Measurements from ENCODE around the gene SGMS1.
A peak's percentile ranks its signal among the peaks of the same experiment; 100 is the strongest.

SGMS1 gene

DNA sequence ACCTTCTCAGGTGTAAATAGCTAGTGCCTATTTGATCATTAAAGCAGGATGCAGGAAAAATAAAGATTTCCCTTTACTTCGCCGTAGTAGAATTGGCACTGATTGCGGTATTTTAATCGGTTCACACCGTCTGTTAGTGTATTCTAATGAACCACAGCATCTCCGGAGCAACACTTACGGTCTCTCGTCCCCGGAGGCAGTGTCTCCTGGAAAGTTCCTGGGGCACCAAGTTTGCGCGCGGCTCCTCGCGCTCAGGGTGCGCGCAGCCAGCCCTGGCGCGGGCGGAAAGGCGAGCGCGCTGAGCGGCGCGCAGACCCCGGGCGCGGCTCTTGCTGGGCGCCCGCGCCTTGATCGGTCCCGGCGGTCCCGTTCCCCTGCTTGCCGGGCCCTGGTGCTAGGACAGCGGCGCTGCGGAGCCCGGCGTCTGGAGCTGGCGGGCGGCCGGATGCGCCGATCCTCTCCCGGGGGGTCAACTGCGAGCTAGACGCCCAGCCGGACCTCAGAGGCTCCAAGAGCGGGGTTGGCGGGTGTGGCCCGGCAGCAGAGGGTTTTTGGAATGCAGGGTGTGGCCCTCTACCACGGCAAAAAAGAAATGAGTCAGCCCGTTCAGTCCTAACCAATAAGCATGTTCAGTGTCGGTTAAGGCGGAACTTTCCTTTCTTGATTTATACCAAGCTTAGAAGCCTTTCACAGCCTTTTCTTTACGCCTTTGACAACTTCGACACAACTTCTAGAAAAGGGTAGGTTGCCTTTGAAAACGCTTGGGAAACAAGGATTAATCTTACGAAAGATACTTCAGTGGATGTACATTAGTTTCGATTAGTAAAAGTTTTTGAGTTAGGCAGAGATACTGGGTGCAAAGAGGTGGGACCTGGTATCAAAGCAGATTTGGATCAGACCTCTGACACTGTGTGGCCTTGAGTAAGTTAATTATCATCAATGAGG is 205.6 kb downstream of the SGMS1 start:
- Mint-ChIP-seq H3K27ac (peak overlapping the region; percentile 89), H3K9me3 (no peaks in the 10 kb centered on the region), H3K4me1 (ENCODE audit: low read depth) (peaks cover 47% of the 10 kb centered on the region), H3K36me3 (ENCODE audit: low read depth) (peaks cover 2% of the 10 kb centered on the region), H3K27me3 (ENCODE audit: low read depth) (no peaks in the 10 kb centered on the region), H3K4me3 (peak overlapping the region; percentile 90)

DNA sequence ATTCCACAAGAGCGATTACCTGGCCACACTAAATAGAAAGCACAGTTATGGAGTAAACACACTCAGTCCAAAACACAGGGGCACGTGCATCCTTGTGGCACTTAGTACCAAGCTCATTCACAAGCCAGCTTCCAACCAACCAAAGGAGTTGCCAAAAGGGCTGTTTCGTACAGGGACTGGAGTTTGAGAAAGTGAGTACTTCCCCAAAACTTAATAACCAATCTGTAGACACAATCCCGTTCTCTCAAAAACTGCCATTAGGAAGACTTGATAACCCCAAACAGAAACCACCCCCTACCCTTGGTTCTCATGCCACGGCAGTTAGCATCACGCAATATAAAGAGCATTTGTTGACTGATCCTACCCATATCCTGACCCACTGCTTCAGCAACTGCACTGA is 206.3 kb downstream of the SGMS1 start:
- Mint-ChIP-seq H3K27ac (peak overlapping the region; percentile 76), H3K27me3 (ENCODE audit: low read depth) (no peaks in the 10 kb centered on the region), H3K4me1 (ENCODE audit: low read depth) (peaks cover 49% of the 10 kb centered on the region), H3K9me3 (no peaks in the 10 kb centered on the region), H3K4me3 (peak overlapping the region; percentile 90), H3K36me3 (ENCODE audit: low read depth) (peaks cover 2% of the 10 kb centered on the region)

DNA sequence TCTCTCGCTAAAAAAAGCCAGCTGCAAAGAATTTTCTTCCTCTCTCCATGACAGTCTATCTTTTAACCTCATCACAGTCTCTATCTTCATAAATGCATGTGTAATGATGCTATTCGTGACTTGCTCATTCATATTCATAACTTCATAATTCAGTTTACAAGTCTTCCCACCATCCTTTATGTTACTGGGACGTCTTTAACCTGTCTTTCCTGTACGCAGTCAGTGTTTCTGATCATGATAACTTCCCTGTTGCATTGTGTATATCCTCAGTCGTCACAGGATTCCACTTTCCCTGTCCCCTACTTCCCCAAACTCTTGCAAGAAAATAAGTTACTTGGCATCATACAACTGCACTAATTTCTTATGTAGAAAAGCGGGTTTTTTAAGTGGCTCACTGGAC is 206.9 kb downstream of the SGMS1 start:
- H3K4me1 Mint-ChIP-seq (ENCODE audit: low read depth) = peaks cover 52% of the 10 kb centered on the region
- no peaks in the 10 kb centered on the region for H3K27me3 Mint-ChIP-seq (ENCODE audit: low read depth)
- H3K4me3 Mint-ChIP-seq = peak overlapping the region; percentile 69
- H3K36me3 Mint-ChIP-seq (ENCODE audit: low read depth) = peaks cover 2% of the 10 kb centered on the region
- no peaks in the 10 kb centered on the region for H3K9me3 Mint-ChIP-seq
- no peak overlapping the region for H3K27ac Mint-ChIP-seq

DNA sequence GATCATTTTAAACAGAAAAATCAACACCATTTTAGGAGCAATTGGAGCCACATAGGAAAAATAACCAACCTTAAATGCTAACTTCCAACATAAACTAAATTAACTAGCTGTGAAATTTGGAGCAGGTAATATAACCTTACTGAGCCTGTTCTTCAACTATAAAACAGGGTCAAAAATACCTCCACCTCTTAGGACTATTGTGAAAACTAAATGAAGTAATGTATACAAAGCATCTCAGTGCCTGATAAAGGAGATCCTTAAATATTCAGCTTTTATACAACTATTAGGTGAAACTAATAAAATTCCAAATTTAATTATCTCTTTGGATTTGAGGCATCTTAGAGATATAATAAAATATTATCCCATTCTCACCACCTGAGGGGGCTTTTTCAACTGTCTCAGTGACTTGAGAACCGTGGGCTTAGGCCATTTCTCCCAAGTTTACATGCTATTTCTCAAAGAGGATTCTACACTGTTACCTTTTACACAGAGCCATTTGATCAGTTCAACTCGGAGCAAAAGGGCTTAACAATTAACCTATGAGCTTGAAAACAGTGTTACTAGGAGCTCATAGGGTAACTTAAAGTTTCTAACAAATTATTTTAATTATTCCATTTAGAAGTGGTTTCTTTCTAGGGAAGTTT is 207.5 kb downstream of the SGMS1 start:
- Mint-ChIP-seq H3K27ac (no peak overlapping the region), H3K36me3 (ENCODE audit: low read depth) (peaks cover 2% of the 10 kb centered on the region), H3K9me3 (no peaks in the 10 kb centered on the region), H3K4me3 (no peak overlapping the region), H3K4me1 (ENCODE audit: low read depth) (peaks cover 49% of the 10 kb centered on the region), H3K27me3 (ENCODE audit: low read depth) (no peaks in the 10 kb centered on the region)

DNA sequence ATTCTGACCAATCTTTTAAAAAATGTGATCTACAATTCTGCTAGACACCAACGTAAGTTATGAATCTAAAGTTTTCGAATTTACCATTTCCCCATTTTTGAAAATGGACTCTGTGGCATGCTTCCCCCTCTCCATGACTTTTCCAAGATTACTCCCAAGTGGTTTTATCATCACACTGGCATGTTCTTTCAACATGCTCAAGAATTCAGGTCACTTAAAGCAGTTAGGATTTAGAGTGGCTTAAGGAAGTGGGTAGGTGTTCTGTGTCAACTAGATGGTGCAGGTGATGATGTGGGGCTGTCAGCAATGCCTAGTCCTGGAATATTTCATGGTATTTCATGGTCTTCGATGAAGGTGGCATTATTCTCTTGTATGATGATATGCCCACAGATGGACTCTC is 208.5 kb downstream of the SGMS1 start:
- Mint-ChIP-seq H3K4me1 (ENCODE audit: low read depth) (peaks cover 49% of the 10 kb centered on the region), H3K27ac (no peak overlapping the region), H3K9me3 (no peaks in the 10 kb centered on the region), H3K4me3 (no peak overlapping the region), H3K36me3 (ENCODE audit: low read depth) (peaks cover 2% of the 10 kb centered on the region), H3K27me3 (ENCODE audit: low read depth) (no peaks in the 10 kb centered on the region)

DNA sequence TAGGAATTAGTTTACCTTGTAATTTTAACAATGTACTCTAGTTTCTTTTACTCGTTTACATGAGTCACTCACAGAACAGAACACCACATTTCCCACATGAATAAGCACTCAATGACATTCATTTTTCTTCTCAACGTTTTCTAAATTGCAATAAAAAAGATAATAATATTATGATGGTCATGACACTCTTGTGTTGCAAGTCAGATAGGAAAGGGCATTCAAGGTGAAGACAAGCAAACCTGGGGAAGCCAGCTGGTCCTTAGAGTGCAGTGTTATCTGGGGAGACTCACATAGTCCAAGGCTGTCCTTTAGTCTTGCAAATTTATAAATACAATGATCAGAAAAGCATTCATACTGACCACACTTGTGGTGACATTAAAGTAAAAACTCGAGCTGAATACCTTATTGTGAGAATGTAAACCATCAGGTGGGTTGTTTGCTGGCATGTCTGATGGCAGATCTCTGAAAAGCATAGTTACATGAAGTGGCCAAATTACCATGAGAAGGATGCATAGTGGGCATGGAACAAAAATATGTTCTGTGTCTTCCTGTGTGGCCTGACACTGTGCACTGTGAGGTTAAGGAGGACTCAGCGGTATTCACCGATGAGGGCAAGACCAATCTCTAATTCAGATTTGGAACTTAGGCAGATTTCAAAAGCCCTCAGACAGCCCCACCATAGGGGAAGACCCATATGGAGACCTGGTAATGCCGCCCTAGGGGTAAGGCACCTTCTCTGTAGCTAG is 213.5 kb downstream of the SGMS1 start:
- H3K27ac Mint-ChIP-seq = no peak overlapping the region
- peaks cover 4% of the 10 kb centered on the region for H3K36me3 Mint-ChIP-seq (ENCODE audit: low read depth)
- H3K4me3 Mint-ChIP-seq = no peak overlapping the region
- peaks cover 6% of the 10 kb centered on the region for H3K9me3 Mint-ChIP-seq
- H3K27me3 Mint-ChIP-seq (ENCODE audit: low read depth) = no peaks in the 10 kb centered on the region
- H3K4me1 Mint-ChIP-seq (ENCODE audit: low read depth) = peaks cover 34% of the 10 kb centered on the region

DNA sequence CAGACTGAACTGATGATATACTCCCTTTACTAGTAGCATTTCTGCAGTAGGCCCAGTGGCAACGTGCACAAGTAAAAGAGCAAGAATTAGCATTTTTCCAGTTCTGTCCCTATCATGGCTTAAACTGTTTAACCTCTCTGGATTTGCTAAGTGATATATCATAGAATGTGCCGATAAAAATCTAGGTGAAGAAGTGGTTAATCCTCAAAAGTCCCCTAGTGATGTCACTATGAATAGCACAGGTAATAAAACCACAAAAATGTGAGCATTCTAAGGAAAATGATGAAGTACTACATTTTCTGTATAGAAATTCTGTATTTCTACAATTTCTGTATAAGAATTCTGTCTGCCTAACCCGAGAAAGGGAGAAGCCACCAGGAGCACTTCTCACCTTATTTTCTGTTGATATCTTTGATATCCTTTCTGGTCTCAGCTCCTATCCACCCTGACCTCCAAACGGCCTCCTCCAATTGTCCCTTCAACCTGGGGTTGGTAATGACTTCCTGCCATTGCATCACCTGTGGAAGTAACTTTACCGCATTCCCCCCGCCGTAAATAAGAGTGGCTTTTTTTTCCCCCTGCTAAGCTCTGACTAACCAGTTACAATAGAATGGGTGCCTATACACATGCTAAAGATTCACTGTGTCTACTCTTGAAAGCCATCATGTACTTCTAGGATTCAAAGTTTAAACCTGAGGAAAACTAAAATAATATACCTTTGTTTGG is 216.5 kb downstream of the SGMS1 start:
- no peak overlapping the region for H3K4me3 Mint-ChIP-seq
- H3K9me3 Mint-ChIP-seq = peaks cover 6% of the 10 kb centered on the region
- H3K4me1 Mint-ChIP-seq (ENCODE audit: low read depth) = peaks cover 26% of the 10 kb centered on the region
- no peaks in the 10 kb centered on the region for H3K27me3 Mint-ChIP-seq (ENCODE audit: low read depth)
- no peak overlapping the region for H3K27ac Mint-ChIP-seq
- H3K36me3 Mint-ChIP-seq (ENCODE audit: low read depth) = peaks cover 7% of the 10 kb centered on the region

DNA sequence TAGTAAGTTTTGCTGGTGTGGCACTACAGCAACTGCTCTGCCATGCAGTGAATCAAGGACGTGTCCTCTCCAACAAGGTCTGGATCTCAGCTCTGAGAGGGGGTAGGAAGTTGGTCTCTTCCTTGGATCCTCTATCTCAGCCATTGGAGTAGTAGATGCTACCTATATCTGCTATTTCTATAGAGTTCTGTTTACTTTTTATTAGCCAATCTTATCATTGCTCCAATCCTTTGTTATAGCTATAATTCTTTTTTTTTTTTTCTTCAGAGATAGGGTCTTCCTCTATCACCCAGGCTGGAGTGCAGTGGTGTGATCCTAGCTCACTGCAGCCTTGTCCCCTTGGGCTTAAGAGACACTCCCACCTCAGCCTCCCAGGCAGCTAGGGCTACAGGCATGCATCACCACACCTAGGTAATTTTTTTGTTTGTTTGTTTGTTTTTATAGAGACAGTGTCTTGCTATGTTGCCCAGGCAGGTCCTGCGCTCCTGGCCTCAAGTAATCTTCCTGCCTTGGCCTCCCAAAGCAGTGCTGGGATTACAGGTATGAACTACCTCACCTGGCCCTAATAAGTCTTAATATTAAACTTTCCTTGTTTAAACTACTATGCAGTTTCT is 217.2 kb downstream of the SGMS1 start:
- Mint-ChIP-seq H3K27ac (no peak overlapping the region), H3K36me3 (ENCODE audit: low read depth) (peaks cover 7% of the 10 kb centered on the region), H3K4me3 (no peak overlapping the region), H3K27me3 (ENCODE audit: low read depth) (no peaks in the 10 kb centered on the region), H3K4me1 (ENCODE audit: low read depth) (peaks cover 22% of the 10 kb centered on the region), H3K9me3 (peaks cover 6% of the 10 kb centered on the region)

DNA sequence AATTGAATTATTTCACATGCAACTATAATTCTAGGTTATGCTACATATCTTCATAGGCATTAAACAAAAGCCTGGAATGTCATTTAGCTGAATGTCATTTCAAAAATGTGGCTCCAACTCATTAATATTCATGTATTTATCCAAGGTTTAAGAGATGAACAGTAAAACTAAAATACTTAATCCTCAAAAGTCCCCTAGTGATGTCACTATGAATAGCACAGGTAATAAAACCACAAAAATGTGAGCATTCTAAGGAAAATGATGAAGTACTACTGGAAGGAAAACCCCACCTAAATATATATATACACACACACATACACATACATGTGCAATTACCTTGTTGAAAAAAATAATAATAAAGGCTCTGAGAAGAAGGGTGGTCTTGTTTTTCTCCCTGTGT is 218.0 kb downstream of the SGMS1 start:
- peaks cover 23% of the 10 kb centered on the region for H3K4me1 Mint-ChIP-seq (ENCODE audit: low read depth)
- H3K27ac Mint-ChIP-seq = no peak overlapping the region
- no peak overlapping the region for H3K4me3 Mint-ChIP-seq
- peaks cover 6% of the 10 kb centered on the region for H3K9me3 Mint-ChIP-seq
- no peaks in the 10 kb centered on the region for H3K27me3 Mint-ChIP-seq (ENCODE audit: low read depth)
- peaks cover 7% of the 10 kb centered on the region for H3K36me3 Mint-ChIP-seq (ENCODE audit: low read depth)

DNA sequence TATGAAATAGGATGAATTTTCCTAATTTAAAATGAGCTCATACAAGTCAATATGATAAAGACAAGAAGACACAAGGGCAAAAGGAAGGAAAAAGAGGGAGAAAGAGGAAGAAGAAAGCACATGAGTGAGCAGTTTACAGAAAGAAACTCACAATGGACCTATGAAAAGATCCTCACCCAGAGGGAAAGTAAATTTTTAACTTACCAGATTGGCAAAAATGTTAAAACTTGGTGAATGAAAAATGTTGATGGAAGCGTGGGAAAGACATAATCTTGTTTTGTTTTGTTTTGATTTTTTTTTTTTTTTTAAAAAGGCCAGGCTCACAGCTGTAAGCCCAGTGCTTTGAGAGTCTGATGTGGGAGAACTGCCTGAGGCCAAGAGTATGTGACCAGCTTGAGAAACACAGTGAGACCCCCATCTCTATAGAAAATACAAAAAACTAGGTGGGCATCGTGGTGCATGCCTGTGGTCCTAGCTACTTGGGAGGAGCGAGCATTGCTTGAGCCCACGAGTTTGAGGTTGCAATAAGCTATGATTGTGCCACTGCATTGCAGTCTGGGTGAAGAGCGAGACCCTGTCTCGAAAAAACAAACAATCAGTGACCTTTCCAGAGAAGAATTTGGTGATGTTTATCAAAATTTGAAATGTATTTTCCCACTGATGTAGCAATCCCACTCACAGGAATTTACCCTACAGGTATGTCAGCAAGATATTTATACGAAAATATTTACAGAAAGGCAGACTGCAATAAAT is 219.6 kb downstream of the SGMS1 start:
- Mint-ChIP-seq H3K4me3 (no peak overlapping the region), H3K27me3 (ENCODE audit: low read depth) (no peaks in the 10 kb centered on the region), H3K27ac (no peak overlapping the region), H3K4me1 (ENCODE audit: low read depth) (peaks cover 11% of the 10 kb centered on the region), H3K9me3 (peaks cover 6% of the 10 kb centered on the region), H3K36me3 (ENCODE audit: low read depth) (peaks cover 7% of the 10 kb centered on the region)

DNA sequence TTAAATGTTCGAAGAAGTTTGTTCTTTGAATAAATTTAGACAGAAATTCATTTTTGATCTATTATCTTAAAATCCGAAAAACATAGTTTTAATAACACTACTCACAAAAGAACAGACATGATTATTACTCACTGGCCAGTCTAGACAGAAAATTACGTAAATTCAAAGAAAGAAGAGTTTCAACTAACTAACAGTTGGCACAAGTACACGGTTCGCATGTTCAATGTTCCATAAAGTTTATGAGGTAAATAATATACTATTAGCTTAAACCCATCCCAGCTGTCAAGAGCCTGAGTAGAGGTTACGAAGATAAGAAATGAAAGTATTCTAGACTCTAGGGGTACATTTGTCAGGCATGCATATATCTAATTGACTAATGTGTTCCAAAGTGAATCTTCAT is 220.7 kb downstream of the SGMS1 start:
- no peak overlapping the region for H3K4me3 Mint-ChIP-seq
- peaks cover 7% of the 10 kb centered on the region for H3K36me3 Mint-ChIP-seq (ENCODE audit: low read depth)
- peaks cover 15% of the 10 kb centered on the region for H3K4me1 Mint-ChIP-seq (ENCODE audit: low read depth)
- H3K9me3 Mint-ChIP-seq = peaks cover 6% of the 10 kb centered on the region
- H3K27me3 Mint-ChIP-seq (ENCODE audit: low read depth) = no peaks in the 10 kb centered on the region
- no peak overlapping the region for H3K27ac Mint-ChIP-seq

DNA sequence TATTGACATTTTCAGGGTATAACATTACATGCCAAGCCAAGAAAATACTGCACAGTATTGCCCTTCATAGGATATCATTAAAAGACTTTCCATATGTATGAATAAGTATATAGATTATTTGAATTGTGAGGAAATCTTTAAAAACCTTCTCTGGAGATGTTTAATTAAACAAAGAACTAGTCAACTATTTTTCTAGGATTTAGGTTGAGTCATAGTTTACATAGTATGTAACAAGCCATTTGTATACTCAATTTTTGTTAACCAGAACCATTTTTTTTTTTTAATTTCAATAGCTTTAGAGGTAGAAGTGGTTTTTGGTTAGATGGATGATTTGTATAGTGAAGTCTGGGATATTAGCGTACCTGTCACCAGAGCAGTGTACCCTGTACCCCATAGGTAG is 221.3 kb downstream of the SGMS1 start:
- Mint-ChIP-seq H3K27me3 (ENCODE audit: low read depth) (no peaks in the 10 kb centered on the region), H3K27ac (no peak overlapping the region), H3K4me3 (no peak overlapping the region), H3K36me3 (ENCODE audit: low read depth) (peaks cover 7% of the 10 kb centered on the region), H3K4me1 (ENCODE audit: low read depth) (peaks cover 15% of the 10 kb centered on the region), H3K9me3 (peaks cover 6% of the 10 kb centered on the region)

DNA sequence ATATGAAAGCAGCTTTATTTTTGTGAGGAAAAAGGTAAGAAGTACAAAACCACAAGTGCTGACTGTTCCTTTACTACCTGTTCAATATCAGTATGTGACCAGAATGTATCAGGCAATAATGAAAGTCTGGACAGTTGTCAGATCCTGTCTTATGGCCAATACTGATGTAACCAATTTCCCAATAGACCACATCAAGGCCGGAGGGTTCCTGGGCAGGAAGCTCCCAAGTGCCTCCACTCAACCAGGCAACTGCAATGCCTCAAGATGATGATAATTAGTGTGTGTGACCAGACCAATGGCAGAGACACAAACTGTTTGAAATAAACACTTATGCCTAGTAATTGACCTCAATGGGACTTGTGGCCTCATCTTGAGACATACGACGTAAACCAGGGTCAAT is 223.1 kb downstream of the SGMS1 start:
- Mint-ChIP-seq H3K27me3 (ENCODE audit: low read depth) (no peaks in the 10 kb centered on the region), H3K27ac (no peak overlapping the region), H3K4me1 (ENCODE audit: low read depth) (peaks cover 28% of the 10 kb centered on the region), H3K9me3 (no peaks in the 10 kb centered on the region), H3K36me3 (ENCODE audit: low read depth) (peaks cover 5% of the 10 kb centered on the region), H3K4me3 (no peak overlapping the region)

Measured in T-helper 1 cell treated with Interleukin-12 subunit alpha and Interleukin-12 subunit beta and Interleukin-4 antibody, amounts not matched to agents 30 μg/mL and 1 μg/mL, for 36 hours (primary cell).